Osteoblast (primary cell): ENCODE results near the gene DNASE1. TPM values are rescaled to one million over a fixed set of nuclear protein-coding genes. Genes with fewer than 3 reads are reported as not detected.

ENCODE experiments used
- DNase-seq: peaks from one replicate; pipeline ENCODE4 v3.0.0; 2011; ENCODE audit warnings: low spot score, mixed read lengths; ENCODE audit not compliant: insufficient read length; ENCODE audit errors: missing footprints
- H2AFZ ChIP-seq: 2 replicates; pipeline ENCODE4 v1.6.0; 2011; ENCODE audit warnings: mild to moderate bottlenecking, low read length
- H3K27ac ChIP-seq: 2 replicates; pipeline ENCODE4 v1.5.1; 2011; ENCODE audit warnings: mild to moderate bottlenecking, low read depth, low read length, moderate library complexity
- H3K27me3 ChIP-seq: 2 replicates; pipeline ENCODE4 v1.6.0; 2012; ENCODE audit warnings: mild to moderate bottlenecking, control low read depth, inconsistent platforms, low read length, moderate library complexity; ENCODE audit not compliant: insufficient read depth
- H3K36me3 ChIP-seq: 2 replicates; pipeline ENCODE4 v1.5.1; 2011; ENCODE audit warnings: mild to moderate bottlenecking, low read length, control low read depth, moderate library complexity; ENCODE audit not compliant: insufficient read depth
- H3K4me1 ChIP-seq: 2 replicates; pipeline ENCODE4 v1.5.1; 2011; ENCODE audit warnings: mild to moderate bottlenecking, low read length, control low read depth, moderate library complexity; ENCODE audit not compliant: insufficient read depth
- H3K4me2 ChIP-seq: 2 replicates; pipeline ENCODE4 v1.6.0; 2011; ENCODE audit warnings: mild to moderate bottlenecking, low read length; ENCODE audit not compliant: insufficient read depth
- H3K4me3 ChIP-seq: fragments of 200-600 bp; sonication (generic); 3 replicates; pipeline ENCODE4 v1.5.1; 2012; ENCODE audit warnings: mild to moderate bottlenecking, low read length, inconsistent platforms; ENCODE audit not compliant: insufficient read depth
- H3K79me2 ChIP-seq: 2 replicates; pipeline ENCODE4 v1.6.0; 2012; ENCODE audit warnings: mild to moderate bottlenecking, low read length, control low read depth, inconsistent platforms; ENCODE audit not compliant: insufficient read depth
- H3K9me3 ChIP-seq: 2 replicates; pipeline ENCODE4 v1.5.1; 2011; ENCODE audit warnings: low read depth, low read length, control low read depth
- H4K20me1 ChIP-seq: 2 replicates; pipeline ENCODE4 v1.6.0; 2012; ENCODE audit warnings: mild to moderate bottlenecking, low read length, control low read depth; ENCODE audit not compliant: insufficient read depth
- CTCF ChIP-seq: IDR thresholded peaks from 2 replicates; pipeline ENCODE4 v1.5.1; 2011; ENCODE audit warnings: mild to moderate bottlenecking, low read depth, low read length, moderate library complexity; ENCODE audit errors: extremely low read depth
- total RNA-seq: library from RNA; depleted of rRNA; stranded (reverse); fragments of >200 nt; gene quantifications from 2 replicates; pipeline ENCODE4 v1.2.3, GENCODE V29; 2012

Gene DNASE1
- total RNA-seq, 1 donor, result 11.9 TPM

DNA sequence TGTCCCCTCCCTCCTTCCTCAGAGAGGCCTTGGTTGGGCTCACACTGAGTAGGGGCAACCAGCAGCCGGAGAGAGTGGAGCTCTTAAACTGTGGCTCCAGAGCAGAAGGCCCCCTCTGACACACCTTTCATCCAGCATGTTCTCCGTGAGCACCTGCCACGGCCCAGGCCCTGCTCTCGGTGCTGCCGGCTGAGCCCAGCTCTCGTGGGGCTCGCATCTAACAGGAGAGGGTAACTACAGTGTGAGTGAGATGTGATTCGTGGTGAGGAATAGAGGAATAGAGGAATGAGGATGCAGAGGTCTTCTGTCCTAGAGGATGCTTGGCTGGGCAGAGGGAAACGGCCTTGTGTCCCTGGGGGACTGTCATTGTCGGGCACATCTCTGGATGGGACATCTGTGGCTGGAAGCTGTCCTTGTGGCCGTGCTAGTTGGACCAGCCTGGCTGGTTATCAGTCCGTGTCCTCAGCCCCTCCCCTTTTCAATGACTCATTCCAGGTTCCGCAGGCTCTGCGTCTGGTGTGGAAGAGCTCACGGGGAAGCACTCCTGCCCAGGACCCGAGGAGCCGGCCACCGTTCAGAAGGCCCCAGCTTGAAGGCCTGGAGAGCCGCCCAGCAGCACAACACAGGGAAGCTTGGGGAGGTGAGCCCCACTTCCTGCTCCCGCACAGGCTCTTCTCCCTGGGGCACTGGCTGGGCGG is 11.9 kb upstream of the DNASE1 start:
- peak; percentile 86 for DNase-seq
- no peaks in the 10 kb centered on the region for H3K27me3 ChIP-seq
- no peaks in the 10 kb centered on the region for H3K9me3 ChIP-seq
- no peak overlapping the region for H2AFZ ChIP-seq
- no peak overlapping the region for H3K4me3 ChIP-seq
- no peak for TF ChIP-seq CTCF
- no peaks in the 10 kb centered on the region for H3K4me1 ChIP-seq
- peaks cover 9% of the 10 kb centered on the region for H4K20me1 ChIP-seq
- no peak overlapping the region for H3K4me2 ChIP-seq
- H3K27ac ChIP-seq, result no peak overlapping the region
- H3K36me3 ChIP-seq, result no peaks in the 10 kb centered on the region
- H3K79me2 ChIP-seq, result peaks cover 9% of the 10 kb centered on the region

DNA sequence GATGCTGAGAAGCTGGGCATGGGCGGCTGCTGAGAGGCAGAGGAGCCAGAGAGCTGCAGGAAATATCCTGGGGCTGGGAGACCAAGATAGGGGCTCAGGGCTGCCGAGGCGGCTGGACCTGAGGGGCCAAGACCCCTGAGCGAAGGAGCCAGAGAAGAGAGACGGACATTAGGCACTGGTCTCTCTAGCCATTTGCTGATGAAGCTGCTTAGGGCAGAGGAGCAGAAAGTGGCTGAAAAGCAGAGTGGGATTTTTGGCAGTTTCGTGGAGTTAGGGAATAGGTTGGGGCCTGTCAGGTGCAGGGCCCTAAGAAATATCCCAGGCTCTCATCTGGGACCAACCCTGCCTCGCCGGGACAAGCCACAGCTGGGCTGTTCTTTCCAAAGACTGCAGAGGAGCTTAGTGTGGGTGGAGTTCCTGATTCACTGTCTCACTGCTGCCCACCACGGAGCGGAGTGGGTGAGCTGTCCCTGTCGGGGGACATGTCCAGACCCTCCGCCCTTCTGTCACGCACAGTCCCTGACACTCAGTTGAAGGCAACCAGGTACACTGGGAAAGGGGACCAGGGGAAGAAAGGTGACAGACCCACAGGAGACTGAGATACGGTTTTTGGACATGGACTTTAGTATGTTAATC is 11.3 kb upstream of the DNASE1 start:
- H3K27me3 ChIP-seq, result no peaks in the 10 kb centered on the region
- H2AFZ ChIP-seq, result no peak overlapping the region
- H3K4me1 ChIP-seq, result no peaks in the 10 kb centered on the region
- no peak overlapping the region for H3K4me3 ChIP-seq
- peaks cover 6% of the 10 kb centered on the region for H3K79me2 ChIP-seq
- H4K20me1 ChIP-seq, result peaks cover 6% of the 10 kb centered on the region
- TF ChIP-seq CTCF, result no peak
- DNase-seq, result peak; percentile 84
- no peaks in the 10 kb centered on the region for H3K9me3 ChIP-seq
- H3K27ac ChIP-seq, result no peak overlapping the region
- no peaks in the 10 kb centered on the region for H3K36me3 ChIP-seq
- H3K4me2 ChIP-seq, result no peak overlapping the region

- Histone ChIP-seq H3K9me3 (no peaks in the 10 kb centered on the region), H3K79me2 (no peaks in the 10 kb centered on the region)
Observed at GRCh38 chr16:3645108-3645503, 9.4 kb upstream of the DNASE1 start.

More at GRCh38 chr16:3645108-3645503, 9.4 kb upstream of the DNASE1 start:
- Histone ChIP-seq H3K27me3 (no peaks in the 10 kb centered on the region), H3K4me1 (no peaks in the 10 kb centered on the region), H3K27ac (no peak overlapping the region), H3K4me3 (no peak overlapping the region), H3K36me3 (no peaks in the 10 kb centered on the region), H4K20me1 (peaks cover 6% of the 10 kb centered on the region), H2AFZ (no peak overlapping the region), H3K4me2 (no peak overlapping the region)
- TF ChIP-seq CTCF, result no peak
- no peak for DNase-seq
